Measurements from ENCODE around the gene SEMA5A.

DNA sequence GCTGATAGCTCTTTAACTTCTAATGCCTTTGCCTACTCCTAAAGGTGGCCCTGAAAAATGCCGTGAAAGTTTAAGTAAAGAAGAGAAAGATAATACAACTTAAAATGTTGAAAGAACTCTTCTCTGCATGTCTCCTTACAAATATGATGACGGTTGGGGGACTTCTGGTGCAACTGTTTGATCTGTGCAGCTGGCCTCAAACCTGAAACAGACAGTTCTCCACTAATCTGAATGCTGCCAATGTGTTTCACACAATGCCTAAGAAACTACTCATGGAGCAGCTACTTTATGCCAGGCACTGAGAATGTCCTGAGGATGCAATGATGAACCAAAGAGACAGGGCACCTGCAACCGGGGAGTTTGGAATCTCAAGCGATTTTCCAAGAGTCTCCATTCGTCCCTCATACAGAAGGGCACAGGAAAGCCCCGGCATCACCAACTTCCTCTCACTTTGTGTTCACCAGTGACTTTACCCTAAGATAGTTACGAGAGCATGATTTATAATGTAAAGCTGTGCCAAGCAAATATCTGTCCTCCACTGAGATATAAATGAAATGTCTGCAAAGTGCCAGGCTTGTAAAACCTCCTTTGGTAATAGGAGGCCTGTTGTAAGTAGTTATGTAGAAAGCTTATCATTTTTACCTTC lies 455.4 kb downstream of the SEMA5A start:
- TF ChIP-seq POLR2A (IDR thresholded peaks at IDR 0.05; ENCODE audit: low read length) (no peak), GATA1 (IDR thresholded peaks at IDR 0.05; ENCODE audit: low read depth, low read length) (no peak)

All from erythroblast (primary cell).